ENCODE data around the gene CDK1. TPM values are rescaled to one million over a fixed set of nuclear protein-coding genes. Genes with fewer than 3 reads are reported as not detected.

CDK1 gene
- 17.1 and 20.7 TPM in 2 replicates for total RNA-seq

DNA sequence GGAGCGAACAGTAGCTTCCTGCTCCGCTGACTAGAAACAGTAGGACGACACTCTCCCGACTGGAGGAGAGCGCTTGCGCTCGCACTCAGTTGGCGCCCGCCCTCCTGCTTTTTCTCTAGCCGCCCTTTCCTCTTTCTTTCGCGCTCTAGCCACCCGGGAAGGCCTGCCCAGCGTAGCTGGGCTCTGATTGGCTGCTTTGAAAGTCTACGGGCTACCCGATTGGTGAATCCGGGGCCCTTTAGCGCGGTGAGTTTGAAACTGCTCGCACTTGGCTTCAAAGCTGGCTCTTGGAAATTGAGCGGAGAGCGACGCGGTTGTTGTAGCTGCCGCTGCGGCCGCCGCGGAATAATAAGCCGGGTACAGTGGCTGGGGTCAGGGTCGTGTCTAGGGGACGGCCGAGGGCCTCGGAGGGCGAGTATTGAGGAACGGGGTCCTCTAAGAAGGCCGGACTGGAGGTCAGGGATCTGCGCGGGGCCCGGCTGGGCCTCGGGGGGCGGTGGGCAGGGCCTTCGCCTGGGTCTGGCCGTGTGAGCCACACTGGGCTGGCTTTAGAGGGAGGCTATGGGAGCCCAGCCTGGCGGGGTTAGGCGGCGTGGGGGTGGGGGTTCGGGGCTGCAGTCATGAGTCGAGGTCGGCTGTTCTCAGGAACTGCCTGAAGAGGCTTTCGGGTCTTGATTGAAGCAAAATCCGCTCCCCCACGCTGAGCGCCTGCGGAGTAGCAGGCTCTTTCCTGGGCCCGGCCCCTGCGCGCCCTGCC is at the start of gene CDK1:
Gene CDK1, plus strand, starts transcription at position 265 of the 757 bp plus-strand sequence. CDS start 1,688 bp downstream, outside the sequence.
- DNase-seq (ENCODE audit: extremely low read depth, low read depth, low spot score): peak; percentile 87

DNA sequence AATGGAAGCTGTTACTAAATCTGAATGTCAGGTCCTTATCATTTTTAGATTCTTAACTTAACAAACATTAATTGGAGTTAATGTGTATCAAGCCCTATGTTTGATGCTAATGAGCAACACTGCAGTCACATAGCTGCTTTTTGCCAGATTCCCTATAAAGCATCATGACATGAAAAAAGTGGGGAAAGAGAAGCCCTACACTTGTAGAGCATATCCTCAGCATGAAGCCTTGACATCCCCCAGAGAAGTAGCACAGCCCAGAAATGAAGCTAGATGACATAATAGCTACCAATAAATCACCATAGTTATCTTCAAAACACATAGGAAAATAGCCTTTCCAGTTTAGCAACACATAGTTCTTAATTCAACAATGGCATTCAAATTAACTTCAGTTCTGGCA is 49.2 kb upstream of the CDK1 start:
- no peak for DNase-seq (ENCODE audit: extremely low read depth, low read depth, low spot score)

DNA sequence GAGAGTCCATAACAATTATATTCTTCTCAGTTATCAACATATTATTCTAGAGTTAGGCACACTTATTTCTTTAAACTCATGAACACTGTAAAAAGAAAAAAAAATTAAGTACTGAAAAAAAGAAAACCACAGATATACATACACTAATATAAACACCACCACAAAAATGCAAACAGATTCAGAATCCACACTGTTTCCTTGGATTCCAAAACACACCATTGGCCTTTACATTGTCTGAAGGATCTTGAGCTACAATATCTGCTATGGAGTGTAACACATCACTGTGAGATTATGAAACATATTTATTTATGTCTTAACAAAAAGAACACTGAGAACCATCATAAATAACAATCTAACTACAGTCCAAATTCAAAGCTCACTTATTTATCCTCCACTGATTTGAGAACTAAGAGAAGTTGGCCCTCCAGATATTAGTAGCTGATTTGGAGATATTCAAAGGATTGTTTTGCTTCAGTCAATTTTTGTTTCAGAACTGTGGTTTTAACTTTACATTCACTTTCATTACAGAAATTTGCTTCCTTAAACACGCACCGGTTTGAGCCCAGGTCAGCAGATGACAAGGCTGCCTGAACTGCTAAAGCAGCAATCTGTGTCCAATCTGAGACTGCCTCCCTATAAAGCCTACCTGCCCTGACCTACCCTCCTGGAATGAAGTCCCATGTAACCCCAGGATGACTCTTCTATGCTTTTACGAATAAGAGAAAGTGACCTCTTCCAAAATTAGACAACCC is 47.0 kb upstream of the CDK1 start:
- no peak for DNase-seq (ENCODE audit: extremely low read depth, low read depth, low spot score)

DNA sequence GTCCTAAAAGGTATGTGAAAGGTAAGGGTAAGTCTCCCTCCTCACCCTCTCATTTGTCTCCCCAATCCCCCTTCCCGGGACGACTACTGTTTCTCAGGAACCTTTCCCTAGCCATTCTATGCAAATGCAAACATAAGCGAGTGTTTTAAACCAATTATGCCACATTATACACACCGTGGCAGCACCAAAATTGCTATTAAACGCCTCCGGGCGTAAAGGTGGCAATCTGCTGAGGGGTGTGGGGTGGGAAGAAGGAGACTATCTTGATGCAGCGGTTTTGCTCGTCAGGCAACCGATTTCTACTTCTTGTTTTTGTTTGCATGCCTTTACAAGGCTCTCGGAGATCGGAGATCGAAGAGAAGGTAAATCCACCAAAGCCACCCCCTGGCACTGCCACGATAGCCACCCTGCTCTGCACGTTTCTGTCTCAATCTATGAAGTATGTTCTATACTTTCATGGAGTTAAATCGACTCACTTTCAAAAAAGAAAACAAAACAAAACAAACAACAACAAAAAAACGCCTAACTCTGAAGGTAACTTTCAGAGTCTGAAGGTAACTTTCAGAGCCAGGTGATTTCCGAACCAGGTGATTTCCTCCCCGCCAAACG is 46.0 kb upstream of the CDK1 start:
- no peak for DNase-seq (ENCODE audit: extremely low read depth, low read depth, low spot score)

DNA sequence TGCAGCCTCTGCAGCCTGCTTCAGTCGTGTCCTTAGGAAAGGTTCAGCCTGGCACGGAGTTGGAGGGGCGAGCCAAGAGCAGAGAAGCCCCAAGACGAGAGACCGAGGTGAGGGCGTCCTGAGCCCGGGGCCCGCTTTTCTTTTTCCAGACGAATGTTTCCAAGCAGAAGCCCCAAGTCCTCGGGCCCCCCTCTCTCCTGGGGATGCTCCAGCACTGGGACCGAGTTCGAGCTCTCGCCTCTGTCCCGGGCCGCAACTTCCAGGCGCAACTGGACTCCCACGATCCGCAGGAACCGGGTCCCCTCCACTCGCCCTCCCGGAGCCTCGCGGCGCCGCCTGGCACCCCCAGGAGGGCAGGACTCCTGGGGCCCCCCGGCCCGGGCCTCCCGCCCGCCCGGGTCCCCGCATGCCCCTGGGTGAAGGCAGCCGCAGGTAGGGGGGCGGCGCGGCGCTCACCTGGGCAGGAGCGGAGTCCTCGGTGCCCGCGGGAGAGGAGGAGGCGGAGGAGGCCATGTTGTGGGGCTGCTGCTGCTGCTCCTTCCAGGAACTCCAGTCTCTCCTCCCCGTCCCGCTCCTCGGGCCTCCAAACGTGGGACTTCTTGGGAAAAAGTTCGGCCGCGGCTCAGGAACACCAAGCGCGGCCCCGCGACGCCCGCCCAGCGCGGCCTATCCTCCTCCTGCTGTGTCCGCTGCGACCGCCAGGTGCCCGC is 45.3 kb upstream of the CDK1 start:
- no peak for DNase-seq (ENCODE audit: extremely low read depth, low read depth, low spot score)

DNA sequence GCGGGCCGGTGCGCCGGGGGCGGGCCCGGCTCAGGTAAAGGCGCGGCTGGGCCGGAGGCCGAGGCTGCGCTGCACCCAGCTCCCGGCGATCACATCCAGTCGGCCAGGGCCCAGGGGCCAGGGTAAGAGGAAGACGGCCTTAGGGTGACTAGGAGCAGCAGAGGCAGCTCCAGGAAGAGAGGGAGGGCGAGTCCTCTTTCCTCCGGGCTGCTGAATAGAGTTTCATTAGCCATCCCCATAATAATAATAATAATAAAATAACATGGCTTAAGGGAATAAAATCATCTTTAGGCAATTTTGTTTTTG is 44.8 kb upstream of the CDK1 start:
- DNase-seq (ENCODE audit: extremely low read depth, low read depth, low spot score): no peak

DNA sequence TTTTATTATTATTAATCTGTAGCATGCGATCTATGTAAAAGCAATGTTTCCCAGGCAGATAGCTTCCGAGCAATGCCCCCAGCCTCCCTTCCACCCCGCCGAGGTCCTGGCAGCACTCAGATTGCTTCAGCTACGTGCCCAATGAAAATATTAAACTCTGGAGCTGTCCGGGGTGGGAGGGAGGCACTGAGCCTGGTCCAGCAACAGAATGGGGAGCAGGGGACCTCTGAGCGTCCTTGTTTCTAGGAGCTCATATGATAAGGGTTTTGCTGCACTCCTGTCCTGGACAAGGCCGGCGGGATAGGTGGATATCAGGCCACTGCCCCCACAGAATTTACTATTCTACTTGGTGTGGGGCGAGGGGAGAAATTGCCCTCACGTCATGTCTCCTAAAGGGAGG is 44.5 kb upstream of the CDK1 start:
- DNase-seq (ENCODE audit: extremely low read depth, low read depth, low spot score): no peak

DNA sequence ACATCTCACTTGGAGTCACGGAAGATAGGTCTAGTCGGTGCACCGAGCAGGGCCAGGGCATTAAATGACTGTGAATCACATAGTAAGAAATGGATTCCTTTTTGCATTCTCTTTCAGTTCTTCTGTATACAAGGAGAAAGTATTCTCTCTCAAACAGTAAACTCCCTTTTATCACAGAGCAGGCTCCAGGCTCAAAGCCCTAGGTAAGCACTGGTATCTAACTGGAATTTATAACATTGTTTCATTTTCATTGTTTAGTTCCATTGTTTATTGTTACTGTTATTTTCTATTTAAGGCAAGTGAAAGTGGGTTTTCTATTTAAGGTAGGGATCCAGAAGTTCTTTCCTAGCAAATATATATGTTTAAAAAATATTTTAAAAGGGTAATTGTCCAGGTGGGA is 44.1 kb upstream of the CDK1 start:
- no peak for DNase-seq (ENCODE audit: extremely low read depth, low read depth, low spot score)

DNA sequence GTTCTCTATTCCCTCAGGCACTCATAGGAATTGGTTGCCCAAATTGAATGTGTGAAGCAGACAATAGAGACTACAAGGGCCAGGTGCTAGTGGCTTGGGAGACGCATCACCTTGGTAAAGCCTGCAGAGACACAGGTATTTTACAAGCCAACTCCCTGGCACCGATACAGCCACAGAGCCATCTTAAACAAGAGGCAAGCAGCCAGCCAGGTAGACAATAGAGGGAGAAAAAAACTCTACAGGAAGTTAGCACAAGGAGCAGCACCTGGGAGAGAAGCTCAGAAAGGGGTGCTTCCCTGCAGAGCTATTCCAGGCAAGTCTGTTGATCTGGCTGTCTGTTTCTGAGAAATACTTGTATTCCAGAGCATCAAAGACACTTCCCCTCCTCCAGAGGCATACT is 43.0 kb upstream of the CDK1 start:
- DNase-seq (ENCODE audit: extremely low read depth, low read depth, low spot score): no peak

DNA sequence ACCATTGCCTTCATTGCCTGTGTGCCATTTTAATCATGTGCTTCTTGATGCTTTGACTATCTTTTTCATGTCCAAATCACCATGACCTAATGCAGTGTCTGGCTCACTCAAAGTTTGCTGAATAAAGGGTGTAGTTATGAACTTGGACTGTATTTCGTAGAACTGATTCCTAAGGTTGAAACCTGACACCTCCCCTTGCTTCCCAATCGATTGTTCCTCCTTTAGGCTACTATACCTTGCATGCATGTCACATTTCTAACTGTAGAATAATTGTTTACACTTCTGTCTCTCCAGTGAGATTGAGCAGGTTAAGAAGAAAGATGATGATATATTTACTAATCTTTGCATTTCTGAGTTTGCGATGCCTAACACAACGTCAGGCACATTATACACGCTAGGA is 41.0 kb upstream of the CDK1 start:
- DNase-seq (ENCODE audit: extremely low read depth, low read depth, low spot score): no peak

DNA sequence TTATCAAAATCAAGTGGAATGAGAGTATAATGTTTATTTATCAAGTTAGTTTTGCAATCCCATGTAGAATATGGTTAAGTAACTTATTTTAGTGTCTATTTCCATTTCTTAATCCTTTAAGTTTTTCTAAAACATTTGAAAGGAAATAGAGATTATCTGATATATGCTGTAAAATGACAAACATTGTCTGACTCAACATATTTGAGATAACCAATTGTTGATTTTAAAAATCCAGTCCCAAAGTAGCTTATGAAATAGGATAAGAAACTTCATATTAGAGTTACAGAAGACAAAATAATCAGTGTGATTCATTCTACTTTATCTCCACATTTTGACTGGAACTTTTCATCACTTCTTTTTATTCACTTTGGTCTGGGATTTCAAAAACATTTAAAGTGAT is 38.7 kb upstream of the CDK1 start:
- DNase-seq (ENCODE audit: extremely low read depth, low read depth, low spot score): no peak

DNA sequence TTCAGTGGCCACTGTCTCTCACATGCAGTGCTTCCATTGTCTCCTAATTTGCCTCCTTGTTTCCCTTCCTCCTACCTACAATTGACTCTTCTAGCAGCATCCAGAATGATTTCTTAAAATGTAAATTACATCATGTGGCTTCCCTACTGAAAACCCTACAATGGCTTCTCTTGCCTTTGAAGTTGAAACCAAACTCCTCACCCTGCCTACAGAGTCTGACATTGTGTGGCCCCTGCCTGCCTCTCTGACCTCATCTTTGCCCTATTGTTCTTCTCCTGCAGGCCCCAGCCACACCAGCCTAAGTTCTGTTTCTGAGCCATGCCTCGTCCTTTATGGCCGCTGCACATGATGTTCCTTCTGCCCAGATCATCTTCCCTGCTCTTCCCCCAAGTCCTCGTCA is 35.8 kb upstream of the CDK1 start:
- DNase-seq (ENCODE audit: extremely low read depth, low read depth, low spot score): no peak

DNA sequence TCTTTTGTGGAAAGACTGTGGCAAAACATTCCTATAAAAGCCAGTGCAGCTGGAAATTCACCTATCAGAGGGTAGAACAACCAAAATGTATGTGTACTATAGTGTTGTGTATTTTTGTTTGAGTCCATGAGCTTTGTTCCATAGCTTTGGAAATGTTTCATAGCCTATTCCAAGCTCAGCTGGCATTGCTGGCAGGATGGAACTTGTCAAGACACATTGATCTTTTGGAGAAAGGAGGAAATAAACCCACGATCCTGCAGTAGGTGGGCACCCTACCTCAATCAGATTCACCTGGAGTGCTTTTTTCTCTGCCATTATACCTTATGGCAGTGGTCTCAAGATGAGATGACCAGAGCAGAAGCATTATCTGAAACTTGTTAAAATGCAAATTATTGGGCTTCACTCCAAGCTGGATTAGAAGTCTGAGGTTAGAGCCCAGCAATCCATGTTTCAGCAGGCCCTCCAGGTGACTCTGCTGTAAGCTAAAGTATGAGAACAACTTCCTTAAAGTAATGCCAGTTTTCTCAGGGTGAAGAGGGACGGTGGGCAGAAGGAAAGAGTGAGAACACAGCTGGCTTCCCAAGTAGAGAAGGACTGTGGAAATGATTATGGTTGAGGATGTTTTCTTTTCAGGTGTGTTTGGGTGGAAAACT is 30.3 kb upstream of the CDK1 start:
- no peak for DNase-seq (ENCODE audit: extremely low read depth, low read depth, low spot score)

DNA sequence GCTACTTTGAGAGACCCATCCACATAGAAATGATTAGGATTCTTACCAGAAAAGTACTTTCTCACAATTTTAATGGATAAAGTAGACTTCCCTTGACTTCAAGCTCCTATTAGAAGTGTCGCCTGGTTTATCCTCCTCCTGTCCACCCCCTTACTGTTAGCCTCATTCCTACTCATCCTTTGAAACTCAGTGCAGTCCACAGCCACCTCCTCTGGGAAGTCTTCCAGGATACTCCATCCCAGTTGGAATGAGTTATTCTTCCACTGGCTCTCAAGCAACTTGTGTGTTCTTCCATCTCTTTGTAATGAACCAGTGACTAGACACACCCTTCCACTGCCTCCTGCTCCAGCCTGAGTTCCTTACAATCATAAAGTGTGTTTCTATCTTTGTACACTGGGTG is 25.1 kb upstream of the CDK1 start:
- no peak for DNase-seq (ENCODE audit: extremely low read depth, low read depth, low spot score)

DNA sequence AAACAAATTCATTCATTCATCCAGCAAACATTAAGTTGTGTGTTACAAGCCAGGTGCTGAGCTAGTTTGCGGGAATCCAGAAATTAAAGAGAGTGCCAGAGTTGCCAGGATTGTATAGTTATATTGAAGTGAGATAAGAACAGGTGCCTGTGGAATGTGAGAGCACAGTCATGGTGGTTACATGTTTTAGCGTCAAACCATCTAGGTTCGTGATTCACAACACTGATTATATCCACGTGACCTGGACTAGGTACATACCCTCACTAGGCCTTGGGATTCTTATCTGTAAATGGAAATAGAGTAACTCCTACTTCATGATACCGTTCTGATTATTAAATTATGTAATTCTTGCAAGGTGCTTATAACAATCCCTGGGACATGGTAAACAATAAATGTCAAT is 24.5 kb upstream of the CDK1 start:
- DNase-seq (ENCODE audit: extremely low read depth, low read depth, low spot score): no peak

DNA sequence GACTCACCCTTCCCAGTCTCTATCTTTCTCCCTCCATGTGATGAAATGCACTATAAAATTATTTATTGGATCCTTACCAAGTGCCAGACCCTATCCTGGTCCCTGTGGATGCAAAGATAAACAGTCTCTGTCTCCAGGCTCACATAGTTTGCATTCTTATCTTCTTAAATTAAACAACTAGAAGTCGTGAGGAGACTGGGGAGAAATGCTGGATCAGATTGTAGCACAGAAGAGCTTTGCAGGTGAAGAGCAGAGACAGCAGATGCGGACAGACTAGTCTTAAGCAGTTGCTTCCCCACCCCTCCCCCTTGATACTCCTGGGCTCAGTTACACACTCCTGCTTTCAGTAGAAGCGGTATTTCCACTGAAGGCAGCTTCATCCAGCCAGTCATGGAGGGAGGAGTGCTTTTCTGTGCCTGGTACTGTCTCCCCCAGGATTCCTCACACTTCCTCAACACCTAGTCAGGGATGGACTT is 20.8 kb upstream of the CDK1 start:
- no peak for DNase-seq (ENCODE audit: extremely low read depth, low read depth, low spot score)

DNA sequence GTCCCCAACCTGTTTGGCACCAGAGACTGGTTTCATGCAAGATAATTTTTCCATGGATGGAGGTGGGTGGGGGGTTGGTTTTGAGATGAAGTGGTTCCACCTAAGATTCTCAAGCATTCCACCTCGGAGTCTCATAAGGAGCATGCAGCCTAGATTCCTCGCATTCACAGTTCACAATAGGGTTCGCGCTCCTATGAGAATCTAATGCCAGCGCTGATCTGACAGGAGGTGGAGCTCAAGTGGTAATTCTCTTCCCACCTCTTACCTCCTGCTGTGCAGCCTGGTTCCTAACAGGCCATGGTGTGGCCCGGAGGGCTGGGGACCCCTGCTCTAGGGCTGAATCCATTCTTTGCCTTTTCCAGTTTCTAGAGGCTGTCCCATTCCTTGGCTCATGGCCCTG is 19.1 kb upstream of the CDK1 start:
- no peak for DNase-seq (ENCODE audit: extremely low read depth, low read depth, low spot score)

DNA sequence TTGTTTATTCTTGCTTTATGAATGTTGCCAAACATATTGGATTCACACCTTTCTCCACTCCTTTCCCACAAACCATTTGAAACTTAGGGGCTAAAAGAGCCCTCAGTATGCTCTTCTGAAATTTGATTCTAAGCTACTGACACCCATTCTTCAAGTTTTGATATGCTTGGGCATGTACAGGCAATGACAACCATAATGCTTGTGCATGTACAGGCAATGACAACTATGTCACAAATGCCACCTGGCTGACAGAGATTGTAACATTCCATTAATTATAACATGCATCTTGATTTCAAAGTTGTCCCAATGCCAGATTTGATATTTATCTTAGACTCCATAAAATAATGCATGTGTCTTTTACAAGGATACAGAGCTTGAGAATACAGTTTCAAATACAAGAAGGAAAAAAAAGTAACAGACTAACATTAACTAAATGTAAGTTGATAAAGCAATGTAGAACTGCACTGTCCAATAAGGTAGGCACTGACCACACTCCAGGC is 17.5 kb upstream of the CDK1 start:
- no peak for DNase-seq (ENCODE audit: extremely low read depth, low read depth, low spot score)

DNA sequence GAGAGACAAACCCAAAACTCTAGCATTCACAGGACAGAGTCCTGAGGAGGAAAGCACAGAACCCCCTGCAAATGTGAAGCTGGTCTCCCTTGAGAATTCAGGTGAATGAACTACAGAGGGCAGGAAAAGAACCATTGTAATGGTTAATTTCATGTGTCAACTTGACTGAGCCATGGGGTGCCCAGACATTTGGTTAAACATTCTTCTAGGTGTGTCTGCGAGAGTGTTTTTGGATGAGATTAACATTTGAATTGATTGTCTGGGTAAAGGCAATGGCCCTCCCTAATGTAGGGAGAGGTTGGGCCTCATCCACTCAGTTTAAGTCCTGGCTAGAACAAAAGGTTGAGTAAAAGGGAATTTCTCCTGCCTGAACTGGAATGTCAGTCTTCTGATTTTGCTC is 15.7 kb upstream of the CDK1 start:
- DNase-seq (ENCODE audit: extremely low read depth, low read depth, low spot score): no peak

DNA sequence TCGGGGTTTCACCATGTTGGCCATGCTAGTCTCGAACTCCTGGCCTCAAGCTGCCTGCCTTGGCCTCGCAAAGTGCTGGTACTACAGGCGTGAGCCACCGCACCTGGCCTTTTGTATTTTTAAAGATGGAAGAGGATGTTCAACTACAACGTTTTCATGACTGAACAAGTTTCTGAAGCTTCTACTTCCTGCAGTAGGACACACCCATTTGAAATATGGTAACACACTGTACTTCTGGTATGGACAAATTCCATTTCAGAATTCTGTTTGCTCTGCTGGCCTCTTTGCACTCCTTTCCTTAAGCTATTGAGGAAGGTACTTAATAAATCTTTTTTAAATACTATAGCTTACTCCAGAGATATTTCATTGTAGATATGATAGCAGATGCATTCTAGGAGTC is 10.9 kb upstream of the CDK1 start:
- DNase-seq (ENCODE audit: extremely low read depth, low read depth, low spot score): no peak

DNA sequence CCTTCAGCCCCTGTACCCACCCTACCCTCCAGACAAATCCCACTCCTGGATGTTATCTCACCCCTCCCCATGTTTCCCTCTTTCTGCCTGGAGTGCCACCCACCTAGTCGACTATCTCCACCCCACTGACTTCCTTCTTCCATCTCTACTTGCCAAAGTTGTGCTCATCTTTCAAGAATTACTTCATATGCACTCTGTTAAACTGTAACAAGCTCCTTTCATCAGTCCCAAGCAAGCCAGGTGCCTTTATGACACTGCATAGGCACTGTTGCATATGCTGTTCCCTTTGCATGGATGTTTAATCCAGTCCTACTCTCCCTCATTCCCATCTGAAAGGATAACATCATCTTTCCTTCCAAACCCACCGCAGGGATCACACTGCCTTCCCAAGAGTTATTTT is 8.9 kb upstream of the CDK1 start:
- no peak for DNase-seq (ENCODE audit: extremely low read depth, low read depth, low spot score)
